GM18873 (cell line): Measurements from ENCODE around the gene LMF2.
A peak's percentile ranks its signal among the peaks of the same experiment; 100 is the strongest.

ENCODE experiments used
- ATAC-seq: cut with Tn5 transposase; IDR thresholded peaks from one replicate; pipeline ENCODE4 v1.9.1; 2021; ENCODE audit warnings: mild to moderate bottlenecking, moderate library complexity, moderate number of reproducible peaks; ENCODE audit not compliant: unreplicated experiment, low FRiP score

LMF2 gene

GRCh38 chr22:50469377-50470305 is 37.9 kb downstream of the LMF2 start:
- peak; percentile 41 for ATAC-seq

GRCh38 chr22:50468626-50469025 is 38.9 kb downstream of the LMF2 start:
- no peak for ATAC-seq

GRCh38 chr22:50467773-50468440 is 39.6 kb downstream of the LMF2 start:
- no peak for ATAC-seq

- no peak for ATAC-seq
These were observed 40.2 kb downstream of the LMF2 start for GRCh38 chr22:50467341-50467740.

GRCh38 chr22:50465066-50465930 is 42.2 kb downstream of the LMF2 start:
- no peak for ATAC-seq

GRCh38 chr22:50464451-50464850 is 43.1 kb downstream of the LMF2 start:
- ATAC-seq = no peak

GRCh38 chr22:50463188-50463900 is 44.2 kb downstream of the LMF2 start:
- no peak for ATAC-seq

- no peak for ATAC-seq
These were observed 45.4 kb downstream of the LMF2 start for GRCh38 chr22:50461979-50462540.

GRCh38 chr22:50461536-50461935 is 46.0 kb downstream of the LMF2 start:
- no peak for ATAC-seq

GRCh38 chr22:50460938-50461337 is 46.6 kb downstream of the LMF2 start:
- ATAC-seq = no peak

- no peak for ATAC-seq
These were observed 47.9 kb downstream of the LMF2 start for GRCh38 chr22:50459496-50460140.

- ATAC-seq = no peak
These were observed 48.5 kb downstream of the LMF2 start for GRCh38 chr22:50459016-50459415.

- no peak for ATAC-seq
These were observed 50.9 kb downstream of the LMF2 start for GRCh38 chr22:50456466-50457234.

GRCh38 chr22:50456026-50456425 is 51.5 kb downstream of the LMF2 start:
- ATAC-seq = no peak

GRCh38 chr22:50455201-50455600 is 52.3 kb downstream of the LMF2 start:
- ATAC-seq = no peak

GRCh38 chr22:50454556-50455075 is 52.9 kb downstream of the LMF2 start:
- ATAC-seq = no peak
